ENCODE results near the gene NABP2.

The NABP2 gene

DNA sequence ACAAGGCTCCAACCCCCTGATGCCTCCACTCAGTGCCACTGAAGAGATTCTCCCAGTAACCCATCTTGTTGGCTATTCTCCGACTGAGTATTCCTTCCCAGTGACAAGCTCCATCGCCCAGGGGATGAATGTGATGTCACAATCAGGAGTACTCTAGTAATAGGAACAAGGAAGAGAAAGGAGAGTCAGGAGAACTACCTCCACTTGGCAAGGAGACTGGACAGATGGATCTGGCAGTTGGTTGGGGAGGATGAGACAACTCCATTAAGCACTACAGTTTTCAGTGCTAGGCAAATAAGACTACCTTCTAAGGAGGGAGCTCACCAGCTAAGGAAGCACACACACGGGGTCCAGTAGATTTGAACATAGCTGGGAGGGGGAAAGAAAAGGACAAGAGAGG, 7.7 kb upstream of the NABP2 start:
- DNase-seq: no peak

DNA sequence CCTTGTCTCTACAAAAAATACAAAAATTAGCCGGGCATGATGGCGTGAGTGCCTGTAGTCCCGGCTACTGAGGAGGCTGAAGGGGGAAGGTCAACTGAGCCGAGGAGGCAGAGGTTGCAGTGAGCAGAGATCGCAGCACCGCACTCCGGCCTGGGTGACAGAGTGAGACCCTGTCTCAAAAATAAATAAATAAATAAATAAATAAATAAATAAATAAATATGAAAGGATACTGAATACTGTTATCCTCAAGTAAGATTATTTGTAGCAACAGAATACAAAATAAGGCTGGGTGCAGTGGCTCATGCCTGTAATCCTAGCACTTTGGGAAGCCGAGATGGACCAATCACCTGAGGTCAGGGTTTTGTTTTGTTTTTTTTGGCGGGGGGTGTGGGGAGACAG, 4.3 kb upstream of the NABP2 start:
- no peak for DNase-seq

DNA sequence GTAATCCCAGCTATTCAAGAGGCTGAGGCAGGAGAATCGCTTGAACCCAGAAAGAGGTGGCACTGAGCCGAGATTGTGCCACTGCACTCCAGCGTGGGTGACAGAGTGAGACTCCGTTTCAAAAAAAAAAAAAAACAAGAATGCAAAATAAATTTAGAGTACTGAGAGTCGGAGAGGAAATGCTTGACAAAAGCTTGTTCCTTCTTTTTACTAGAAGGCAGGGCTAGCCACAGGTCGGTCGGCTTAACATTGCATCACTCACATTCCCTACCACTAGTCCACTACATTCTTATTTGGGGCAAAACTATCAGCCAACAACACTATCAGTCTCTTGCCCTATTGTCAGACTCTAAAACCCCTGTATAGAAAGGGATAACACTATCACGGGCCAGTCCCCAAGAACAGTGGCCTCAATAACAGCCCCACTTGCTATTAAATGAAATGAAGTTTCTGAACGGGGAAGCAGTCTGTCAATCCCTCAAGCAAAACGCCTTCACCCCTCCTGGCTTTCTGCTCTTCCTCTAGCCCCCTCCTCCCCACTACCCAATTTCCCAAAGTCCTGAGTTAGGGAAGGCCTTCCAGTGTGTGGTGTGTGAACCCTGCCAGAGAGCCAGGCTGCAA, 3.4 kb upstream of the NABP2 start:
- no peak for DNase-seq

DNA sequence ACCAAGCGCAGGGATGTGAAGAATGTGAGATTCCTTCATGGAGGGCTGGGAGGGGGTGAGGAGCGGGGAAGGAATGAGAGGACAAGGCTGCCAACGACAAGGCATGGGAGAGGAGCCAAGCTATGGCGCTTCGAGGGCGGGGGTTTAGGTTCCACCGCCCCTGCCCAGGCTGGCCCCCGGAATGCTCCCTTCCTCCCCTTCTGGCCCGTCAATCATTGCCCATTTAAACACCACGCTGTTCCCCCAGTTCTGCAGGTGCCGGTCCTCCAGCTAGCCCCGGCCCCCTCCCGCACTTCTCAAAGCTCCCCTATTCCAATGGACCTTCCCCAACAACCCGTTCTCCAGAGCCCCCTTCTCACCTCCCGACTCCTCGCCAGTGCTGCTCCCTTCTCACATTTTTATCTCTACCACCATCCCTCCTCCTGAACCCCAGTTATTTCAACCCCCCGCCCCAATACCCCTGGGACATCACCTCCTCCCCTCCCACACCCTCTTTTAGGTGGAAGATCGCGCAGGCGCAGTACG, 2.8 kb upstream of the NABP2 start:
- DNase-seq: no peak

DNA sequence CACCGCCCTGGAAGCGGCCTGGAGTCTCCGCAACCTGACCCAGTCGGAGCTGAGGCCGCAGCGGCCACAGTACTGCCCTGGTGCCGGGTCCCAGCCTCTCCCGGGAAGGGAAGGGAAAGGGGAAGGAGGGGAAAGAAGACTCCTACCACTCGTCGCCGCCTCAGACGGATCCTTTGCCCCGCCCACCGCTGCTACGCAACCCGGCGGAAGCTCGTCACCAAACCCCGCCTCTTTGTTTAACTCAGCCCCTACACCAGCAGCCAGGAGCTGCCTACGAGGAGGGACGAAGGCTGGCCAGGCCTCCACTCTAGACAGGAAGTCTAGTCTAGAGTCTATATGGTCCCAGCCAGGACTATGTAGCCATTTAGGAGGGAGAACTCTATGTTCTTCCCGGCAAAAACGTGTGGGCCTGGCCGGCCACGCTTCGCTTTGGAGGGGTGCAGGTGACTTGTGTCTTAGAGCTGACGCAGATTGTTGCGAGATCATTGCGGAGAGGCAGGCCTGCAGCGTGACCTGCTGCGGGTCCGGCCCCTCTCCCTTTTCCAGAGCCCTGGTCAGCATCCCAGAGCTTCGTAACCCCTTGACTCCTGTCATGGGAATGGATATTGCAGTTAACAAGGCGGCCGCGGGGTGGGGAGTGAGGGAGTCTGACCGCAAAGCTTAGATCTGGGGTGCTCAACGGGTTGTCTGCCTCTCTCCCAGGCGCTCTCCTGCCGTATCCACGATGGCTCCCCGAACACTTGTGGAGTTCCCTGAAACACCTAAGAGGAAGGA, 2.2 kb upstream of the NABP2 start, which contains the start of gene RNF41:
Gene RNF41 (minus strand): TSS at position 166 of the 774 bp plus-strand sequence. CDS start 7,875 bp downstream, outside the sequence.
- peak; percentile 96 for DNase-seq

DNA sequence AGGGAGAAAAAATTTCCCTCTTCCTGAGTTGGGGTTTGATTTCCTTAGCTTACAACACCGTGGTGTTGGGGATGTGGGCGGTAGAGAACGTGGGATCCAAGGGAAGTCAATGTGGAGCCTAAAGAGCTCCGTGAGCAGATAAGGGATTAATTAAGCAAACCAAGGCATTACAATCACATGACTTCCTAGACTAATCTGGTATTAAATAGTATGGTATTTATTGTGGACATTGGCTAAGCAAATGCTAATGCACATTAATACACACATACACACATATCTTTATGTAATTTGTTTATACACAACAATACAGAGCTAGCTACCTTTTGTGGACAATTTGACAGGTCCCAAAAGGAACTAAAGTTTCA, 1.6 kb upstream of the NABP2 start:
- DNase-seq: no peak

DNA sequence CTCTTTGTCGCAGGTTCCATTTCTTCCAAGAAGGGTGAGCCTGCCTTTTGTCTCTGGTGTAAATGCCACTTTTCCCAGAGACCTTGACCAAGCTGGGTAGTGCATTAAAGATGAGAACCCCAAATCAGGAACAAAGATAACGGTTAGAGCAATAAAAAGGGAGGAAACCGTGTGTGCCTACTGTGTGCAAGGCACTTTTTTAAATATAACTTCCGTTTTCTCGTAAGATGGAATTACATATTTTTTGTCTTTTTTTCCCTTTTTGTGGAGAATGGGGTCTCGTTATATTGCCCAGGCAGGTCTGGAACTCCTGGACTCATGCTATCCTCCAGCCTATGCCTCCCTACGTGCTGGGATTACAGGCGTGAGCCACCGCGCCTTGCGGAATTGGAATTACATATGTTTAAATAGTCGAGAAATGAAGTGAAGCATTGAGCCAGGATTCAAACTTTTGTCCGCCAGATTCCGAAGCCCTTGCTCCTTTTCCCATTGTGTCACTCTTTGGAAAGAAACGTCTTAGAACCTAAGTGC, 506 bp upstream of the NABP2 start:
- DNase-seq: no peak

DNA sequence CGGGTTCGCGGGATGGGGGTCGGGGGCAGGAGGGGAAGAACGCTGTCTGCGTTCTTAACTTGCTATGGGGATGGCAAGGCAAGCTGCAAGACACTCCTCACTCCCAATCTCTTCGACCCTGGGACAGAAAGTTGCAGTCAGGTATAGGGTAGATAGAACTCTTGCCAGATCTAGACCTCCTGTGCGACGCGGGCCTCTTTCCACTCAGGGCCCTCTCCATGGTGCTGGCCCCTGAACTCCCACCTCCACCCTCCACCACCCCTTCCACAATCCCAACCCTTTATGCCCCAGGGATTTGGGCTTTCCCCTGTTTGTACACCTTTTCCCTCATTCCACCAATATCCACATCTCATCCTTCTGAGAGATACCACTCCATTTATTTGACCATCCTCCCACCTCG, 812 bp downstream of the NABP2 start:
- DNase-seq: no peak

DNA sequence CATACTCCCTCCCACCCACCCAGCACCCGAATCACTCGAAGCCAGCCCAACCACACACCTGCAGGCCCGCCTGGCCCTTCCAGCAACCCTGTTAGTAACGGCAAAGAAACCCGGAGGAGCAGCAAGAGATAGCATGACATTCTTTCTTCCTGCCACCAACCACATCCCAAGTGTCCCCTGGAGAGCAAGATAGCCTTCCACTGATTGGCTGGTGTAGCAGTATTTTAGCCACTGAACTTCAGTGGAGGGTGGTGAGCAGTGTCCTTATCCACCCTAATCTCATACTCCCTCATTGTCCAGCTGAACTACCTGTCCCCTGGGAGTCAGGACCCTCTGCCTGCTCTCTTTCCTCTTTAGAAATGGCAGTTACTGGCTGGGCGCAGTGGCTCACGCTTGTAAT, 4.9 kb downstream of the NABP2 start:
- no peak for DNase-seq

DNA sequence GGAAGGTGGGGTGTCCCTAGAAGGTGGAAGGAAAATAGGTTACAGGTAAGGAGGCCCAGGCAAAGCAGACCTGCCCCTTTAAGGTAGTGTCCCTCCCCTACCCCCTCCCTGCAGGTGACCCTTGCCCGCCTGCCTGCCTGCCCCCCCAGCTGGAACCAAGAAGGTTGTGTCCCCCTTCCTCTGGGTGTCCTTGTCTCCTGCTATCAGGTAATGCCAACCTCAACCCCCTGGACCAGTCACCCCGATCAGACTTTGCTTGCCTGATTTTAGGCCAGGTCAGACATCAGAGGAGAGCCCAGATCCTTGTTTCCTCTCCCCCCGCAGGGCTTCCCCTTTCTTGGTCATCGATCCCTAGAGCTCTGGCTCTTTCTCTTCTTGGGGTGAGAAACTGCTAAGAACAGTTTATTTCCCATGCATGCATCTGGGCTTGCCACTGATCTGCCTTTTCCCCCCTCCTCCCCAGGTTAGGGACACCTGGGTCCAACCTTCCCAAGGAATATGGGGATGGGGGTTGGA, 5.8 kb downstream of the NABP2 start, which contains the start of gene SLC39A5:
Gene SLC39A5 (plus strand): TSS at position 136 of the 516 bp plus-strand sequence. CDS start 1,224 bp downstream, outside the sequence.
- no peak for DNase-seq

DNA sequence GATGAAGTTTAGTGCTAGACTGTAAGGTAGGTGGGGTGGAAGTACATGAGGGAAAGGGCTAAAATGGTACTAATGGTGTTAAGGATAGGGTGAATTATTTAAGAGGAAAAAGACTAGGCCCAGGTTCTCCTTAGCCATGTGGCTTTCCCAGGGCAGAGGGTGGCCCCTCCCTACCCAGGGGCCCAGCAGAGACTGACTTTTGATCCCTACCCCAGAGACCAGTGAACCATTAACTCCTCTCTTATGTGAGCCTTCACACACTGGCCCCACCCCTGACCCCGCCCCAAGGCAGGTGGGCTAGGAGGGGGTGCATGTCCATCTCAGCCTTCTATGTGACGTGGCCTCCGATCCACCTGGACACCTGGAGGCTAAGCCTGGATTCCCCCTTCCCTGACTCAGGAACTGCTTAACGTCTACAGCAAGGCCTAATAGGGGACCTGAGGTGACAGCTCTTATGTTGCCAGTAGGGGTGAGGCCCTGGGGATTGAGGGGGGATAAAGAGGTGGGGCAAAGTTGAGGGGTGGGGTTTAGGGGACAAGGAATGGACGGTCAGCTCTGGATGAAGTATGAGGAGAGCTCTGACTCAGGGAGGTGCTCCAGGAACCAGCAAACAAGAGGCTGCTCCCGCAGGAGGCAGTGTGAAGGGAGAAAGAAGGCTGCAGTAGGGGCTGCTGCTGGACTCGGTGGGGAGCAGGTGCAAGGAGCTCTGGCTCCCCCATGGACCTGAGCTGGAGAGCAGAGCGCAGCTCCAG, 6.5 kb downstream of the NABP2 start:
- no peak for DNase-seq

DNA sequence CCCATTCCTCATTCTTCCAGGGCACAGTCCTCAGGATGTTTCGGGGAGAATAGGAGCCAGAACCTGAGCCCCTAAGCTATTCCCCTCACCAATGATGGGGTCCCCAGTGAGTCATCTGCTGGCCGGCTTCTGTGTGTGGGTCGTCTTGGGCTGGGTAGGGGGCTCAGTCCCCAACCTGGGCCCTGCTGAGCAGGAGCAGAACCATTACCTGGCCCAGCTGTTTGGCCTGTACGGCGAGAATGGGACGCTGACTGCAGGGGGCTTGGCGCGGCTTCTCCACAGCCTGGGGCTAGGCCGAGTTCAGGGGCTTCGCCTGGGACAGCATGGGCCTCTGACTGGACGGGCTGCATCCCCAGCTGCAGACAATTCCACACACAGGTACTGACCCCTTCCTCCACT, 7.0 kb downstream of the NABP2 start:
- DNase-seq: no peak

DNA sequence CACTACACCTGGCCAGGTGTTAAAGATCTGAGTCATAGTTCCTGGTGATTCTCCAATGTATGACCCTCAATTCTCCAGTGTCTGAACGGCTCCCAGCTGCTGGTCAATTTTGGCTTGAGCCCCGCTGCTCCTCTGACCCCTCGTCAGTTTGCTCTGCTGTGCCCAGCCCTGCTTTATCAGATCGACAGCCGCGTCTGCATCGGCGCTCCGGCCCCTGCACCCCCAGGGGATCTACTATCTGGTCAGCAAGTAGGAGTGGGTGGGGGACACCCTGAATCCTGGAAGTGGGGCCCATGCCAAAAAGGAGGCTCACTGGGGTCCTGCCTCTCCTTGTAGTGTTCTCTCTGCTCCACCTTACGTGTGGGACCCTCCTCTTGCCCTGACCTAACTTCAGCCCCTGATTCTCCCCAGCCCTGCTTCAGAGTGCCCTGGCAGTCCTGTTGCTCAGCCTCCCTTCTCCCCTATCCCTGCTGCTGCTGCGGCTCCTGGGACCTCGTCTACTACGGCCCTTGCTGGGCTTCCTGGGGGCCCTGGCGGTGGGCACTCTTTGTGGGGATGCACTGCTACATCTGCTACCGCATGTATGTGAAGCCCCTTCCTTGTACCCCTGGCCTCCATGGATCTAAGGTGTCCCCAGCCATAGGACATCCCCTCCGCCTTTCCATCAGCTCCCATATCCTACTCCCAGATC, 10.7 kb downstream of the NABP2 start:
- DNase-seq: no peak

DNA sequence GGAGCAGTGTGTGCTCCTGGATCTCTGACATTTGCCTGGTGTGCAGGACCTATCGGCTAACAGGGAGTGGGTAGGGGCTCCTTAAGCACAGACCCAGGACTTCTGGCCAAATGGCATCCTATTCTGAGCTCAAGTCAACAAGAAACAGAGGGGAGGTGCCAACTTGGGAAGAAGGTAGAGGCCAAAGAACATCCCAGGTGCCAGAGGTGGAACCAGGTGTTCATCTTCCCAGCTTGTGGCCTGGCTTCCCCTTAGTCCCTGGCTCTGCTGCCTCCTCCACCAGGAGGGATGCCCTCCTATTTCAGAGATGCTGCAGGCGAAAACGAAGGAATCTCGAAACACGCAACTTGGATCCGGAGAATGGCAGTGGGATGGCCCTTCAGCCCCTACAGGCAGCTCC, 11.9 kb downstream of the NABP2 start:
- no peak for DNase-seq

DNA sequence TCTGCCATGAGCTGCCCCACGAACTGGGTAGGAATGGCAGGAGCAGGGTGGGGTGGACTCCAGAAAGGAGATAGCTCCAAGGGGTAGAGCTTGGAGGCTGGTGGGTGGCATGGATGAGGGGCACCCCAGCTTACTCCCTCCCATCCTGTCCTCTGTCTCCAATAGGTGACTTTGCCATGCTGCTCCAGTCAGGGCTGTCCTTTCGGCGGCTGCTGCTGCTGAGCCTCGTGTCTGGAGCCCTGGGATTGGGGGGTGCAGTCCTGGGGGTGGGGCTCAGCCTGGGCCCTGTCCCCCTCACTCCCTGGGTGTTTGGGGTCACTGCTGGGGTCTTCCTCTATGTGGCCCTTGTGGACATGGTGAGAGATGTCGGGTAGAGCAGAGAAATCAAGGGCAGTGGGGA, 12.8 kb downstream of the NABP2 start:
- no peak for DNase-seq

DNA sequence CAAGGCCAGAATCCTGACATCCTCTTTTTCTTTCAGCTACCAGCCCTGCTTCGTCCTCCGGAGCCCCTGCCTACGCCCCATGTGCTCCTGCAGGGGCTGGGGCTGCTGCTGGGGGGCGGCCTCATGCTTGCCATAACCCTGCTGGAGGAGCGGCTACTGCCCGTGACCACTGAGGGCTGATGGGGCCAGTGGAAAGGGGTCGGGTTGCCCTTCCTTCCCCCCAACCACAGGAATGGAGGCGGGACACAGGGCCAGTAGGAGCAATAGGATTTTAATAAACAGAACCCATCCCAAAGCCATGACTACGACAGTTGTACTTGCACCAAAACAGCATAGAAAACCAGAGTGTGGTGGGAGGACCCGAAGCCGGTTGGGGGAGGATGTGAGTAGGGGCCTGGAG, 13.4 kb downstream of the NABP2 start:
- DNase-seq: no peak

DNA sequence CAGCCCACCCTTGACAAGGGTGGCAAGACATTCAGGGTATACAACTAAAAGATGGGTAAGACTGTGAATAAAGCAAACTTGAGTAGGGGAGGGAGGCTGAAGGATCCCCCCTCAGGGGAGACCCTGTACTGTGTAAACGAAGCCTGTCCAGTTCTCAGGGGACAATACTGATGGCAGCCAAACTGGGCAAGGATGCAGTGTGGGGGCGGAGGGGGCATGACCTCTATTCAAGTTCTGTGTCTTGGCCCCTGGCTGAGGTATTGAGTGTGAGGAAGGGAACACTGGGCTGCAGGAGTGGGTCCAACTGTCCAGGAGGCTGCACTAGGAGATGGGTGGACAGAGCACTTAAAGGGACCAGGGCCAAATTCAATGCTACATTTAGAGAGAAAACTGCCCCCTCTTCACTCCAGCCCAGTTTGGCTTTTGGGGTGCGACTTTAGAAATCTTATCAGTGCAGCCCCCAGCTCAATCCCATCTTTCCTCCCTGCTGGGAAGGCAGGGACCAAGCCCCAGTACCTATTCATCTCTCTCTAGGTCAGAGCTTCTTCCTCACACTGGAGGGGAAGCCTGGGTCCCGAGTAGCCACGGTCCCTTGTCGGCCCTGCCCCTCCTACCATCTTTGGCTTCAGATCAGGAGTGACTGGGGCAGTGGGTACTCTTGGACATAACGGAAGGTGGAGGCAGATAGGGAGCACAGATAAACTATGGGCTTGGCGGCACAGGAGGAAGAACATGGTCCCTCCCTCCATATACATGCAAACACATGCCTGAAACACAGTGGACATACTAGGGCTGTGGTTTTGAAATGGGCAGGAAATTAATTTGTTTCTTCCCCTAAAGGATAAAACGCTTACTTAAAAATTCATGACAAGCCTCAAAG, 17.5 kb downstream of the NABP2 start:
- DNase-seq: no peak

DNA sequence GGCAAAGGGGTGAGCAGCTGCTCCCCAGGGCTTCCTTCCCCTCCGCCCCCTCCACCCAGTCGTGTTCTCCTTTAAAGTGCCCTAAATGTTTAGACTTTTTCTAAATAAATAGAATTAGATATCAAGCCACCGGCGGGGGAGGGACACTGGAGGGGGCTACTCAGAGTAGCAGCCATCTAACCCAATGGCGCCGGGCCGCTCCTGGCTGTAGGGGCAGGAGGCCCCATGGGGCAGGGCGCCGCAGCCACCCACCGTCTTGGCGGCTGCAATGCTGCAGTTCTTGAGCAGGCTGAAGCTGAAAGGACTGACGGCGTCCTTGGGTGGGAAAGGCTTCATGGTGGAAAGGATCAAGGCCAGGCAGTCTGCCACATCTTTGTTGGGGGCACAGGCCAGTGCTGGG, 18.8 kb downstream of the NABP2 start:
- DNase-seq: no peak

DNA sequence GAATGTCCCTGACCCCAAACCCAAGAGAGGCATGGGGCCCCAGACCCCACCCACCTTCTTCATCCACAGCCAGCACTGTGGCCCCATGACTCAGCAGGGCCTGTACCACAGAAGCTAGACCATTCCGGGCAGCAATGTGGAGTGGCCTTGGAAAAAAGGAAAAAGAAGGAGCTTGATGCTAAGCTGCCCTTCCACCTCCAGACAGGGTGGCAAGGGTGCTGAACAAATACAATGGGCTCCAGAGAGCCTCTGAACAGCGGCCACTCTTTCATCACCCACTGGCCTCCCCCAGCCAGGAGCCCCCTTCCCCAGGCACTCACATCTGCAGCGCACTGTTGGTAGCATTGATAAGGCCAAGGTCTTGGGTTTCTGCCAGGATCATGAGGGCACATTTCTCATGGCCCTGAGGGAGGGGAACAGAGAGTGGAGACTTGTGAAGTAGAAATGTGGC, 19.6 kb downstream of the NABP2 start:
- no peak for DNase-seq

DNA sequence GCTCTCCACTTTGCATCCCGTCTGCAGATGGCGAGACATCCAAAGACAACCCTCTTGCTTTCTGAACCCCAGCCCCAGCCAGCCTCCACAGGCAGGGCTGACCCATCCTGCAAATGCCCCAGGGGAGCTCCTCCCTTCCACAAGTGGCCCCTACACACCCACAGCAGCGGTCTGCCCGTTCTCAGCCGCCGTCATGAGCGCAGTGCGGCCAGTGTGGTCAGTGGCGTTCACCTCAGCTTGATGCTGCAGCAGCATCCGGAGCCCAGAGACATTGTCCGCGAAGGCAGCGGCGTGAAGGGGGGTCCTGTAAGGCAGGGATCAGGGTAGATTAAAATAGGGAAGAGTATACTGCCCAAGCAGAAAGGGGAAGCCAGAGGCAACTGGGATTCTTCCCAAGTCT, 20.4 kb downstream of the NABP2 start:
- DNase-seq: no peak

DNA sequence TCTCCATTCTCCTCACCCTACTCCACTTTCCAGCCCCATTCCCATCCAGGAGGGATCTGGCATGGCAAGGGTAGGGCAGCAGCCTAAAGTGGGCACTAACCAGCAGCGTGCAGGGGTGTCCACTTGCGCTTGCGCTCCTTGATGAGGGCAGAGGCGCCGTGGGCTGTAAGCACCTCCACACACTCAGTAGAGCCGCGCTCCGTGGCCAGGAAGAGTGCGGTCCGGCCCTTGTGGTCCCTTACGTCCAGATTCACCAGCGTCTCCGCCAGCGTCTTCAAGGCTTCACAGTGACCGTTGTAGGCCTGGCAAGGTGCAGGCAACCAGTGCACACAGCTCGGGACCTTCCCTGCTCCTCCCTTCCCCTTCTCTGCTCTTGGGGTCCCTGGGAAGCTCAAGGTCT, 23.8 kb downstream of the NABP2 start:
- no peak for DNase-seq
